NB4 (cell line): ENCODE results near the gene SLC25A2.

Experiments used
- MYC ChIP-seq: IDR thresholded peaks from 2 replicates; pipeline ENCODE4 v1.6.1; 2011; ENCODE audit warnings: low read depth, low read length
- POLR2A ChIP-seq: IDR thresholded peaks from 2 replicates; pipeline ENCODE4 v1.6.1; 2011; ENCODE audit warnings: mild to moderate bottlenecking; ENCODE audit not compliant: insufficient read length; ENCODE audit errors: extremely low read depth
- TF ChIP-seq, protein P1 (sequence below): IDR thresholded peaks from one replicate; pipeline ENCODE4 v1.5.1; 2012; ENCODE audit warnings: low read depth, low read length
- TF ChIP-seq, protein P2 (sequence below): IDR thresholded peaks from 2 replicates; pipeline ENCODE4 v1.6.1; 2011; ENCODE audit warnings: low read depth, low read length

DNA sequence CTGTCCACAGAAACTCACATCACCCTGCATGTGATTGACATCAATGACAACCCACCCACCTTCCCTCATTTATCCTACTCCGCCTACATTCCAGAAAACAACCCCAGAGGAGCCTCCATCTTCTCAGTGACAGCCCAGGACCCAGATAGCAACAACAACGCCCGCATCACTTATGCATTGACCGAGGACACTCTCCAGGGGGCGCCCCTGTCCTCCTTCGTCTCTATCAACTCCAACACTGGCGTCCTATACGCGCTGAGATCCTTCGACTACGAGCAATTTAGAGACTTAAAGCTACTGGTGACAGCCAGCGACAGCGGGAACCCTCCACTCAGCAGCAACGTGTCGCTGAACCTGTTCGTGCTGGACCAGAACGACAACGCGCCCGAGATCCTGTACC is 41.5 kb upstream of the SLC25A2 start:
- TF ChIP-seq POLR2A (no peak), MYC (no peak)
- TF ChIP-seq, protein P1, sequence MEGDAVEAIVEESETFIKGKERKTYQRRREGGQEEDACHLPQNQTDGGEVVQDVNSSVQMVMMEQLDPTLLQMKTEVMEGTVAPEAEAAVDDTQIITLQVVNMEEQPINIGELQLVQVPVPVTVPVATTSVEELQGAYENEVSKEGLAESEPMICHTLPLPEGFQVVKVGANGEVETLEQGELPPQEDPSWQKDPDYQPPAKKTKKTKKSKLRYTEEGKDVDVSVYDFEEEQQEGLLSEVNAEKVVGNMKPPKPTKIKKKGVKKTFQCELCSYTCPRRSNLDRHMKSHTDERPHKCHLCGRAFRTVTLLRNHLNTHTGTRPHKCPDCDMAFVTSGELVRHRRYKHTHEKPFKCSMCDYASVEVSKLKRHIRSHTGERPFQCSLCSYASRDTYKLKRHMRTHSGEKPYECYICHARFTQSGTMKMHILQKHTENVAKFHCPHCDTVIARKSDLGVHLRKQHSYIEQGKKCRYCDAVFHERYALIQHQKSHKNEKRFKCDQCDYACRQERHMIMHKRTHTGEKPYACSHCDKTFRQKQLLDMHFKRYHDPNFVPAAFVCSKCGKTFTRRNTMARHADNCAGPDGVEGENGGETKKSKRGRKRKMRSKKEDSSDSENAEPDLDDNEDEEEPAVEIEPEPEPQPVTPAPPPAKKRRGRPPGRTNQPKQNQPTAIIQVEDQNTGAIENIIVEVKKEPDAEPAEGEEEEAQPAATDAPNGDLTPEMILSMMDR: no peak
- TF ChIP-seq, protein P2, sequence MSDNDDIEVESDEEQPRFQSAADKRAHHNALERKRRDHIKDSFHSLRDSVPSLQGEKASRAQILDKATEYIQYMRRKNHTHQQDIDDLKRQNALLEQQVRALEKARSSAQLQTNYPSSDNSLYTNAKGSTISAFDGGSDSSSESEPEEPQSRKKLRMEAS: no peak
